ENCODE measurements around the gene SPACA1.

SPACA1 gene

GRCh38 chr6:88077305-88077704, 29.7 kb downstream of the SPACA1 start:
- no peaks in the 10 kb centered on the region for H3K27me3 ChIP-seq (ENCODE audit: control insufficient read depth, insufficient read depth, low read length)
- TF ChIP-seq CTCF (IDR thresholded peaks at IDR 0.05), result no peak
- H3K36me3 ChIP-seq (ENCODE audit: control insufficient read depth, insufficient read depth, low read length), result no peaks in the 10 kb centered on the region
- H3K4me2 ChIP-seq (ENCODE audit: low read length), result no peak overlapping the region
- H3K4me3 ChIP-seq (ENCODE audit: low read depth, low read length), result no peak overlapping the region
- no peaks in the 10 kb centered on the region for H3K79me2 ChIP-seq
- no peaks in the 10 kb centered on the region for H3K9me3 ChIP-seq (ENCODE audit: control insufficient read depth, low read length)
- H3K4me1 ChIP-seq, result no peaks in the 10 kb centered on the region
- no peak overlapping the region for H3K9ac ChIP-seq
- H2AFZ ChIP-seq, result no peak overlapping the region
- H3K27ac ChIP-seq, result no peak overlapping the region

- H3K4me2 ChIP-seq (ENCODE audit: low read length), result no peak overlapping the region
- H3K9ac ChIP-seq, result no peak overlapping the region
- H3K79me2 ChIP-seq, result no peaks in the 10 kb centered on the region
- H2AFZ ChIP-seq, result no peak overlapping the region
- H3K4me3 ChIP-seq (ENCODE audit: low read depth, low read length), result no peak overlapping the region
- no peaks in the 10 kb centered on the region for H3K36me3 ChIP-seq (ENCODE audit: control insufficient read depth, insufficient read depth, low read length)
- TF ChIP-seq CTCF (IDR thresholded peaks at IDR 0.05), result no peak
- no peaks in the 10 kb centered on the region for H3K4me1 ChIP-seq
- H3K27me3 ChIP-seq (ENCODE audit: control insufficient read depth, insufficient read depth, low read length), result no peaks in the 10 kb centered on the region
- H3K27ac ChIP-seq, result no peak overlapping the region
- peaks cover 5% of the 10 kb centered on the region for H3K9me3 ChIP-seq (ENCODE audit: control insufficient read depth, low read length)
These were observed 39.2 kb downstream of the SPACA1 start for GRCh38 chr6:88086792-88087191.

GRCh38 chr6:88089708-88090107, 42.1 kb downstream of the SPACA1 start:
- H3K36me3 ChIP-seq (ENCODE audit: control insufficient read depth, insufficient read depth, low read length), result no peaks in the 10 kb centered on the region
- no peaks in the 10 kb centered on the region for H3K9me3 ChIP-seq (ENCODE audit: control insufficient read depth, low read length)
- H2AFZ ChIP-seq, result no peak overlapping the region
- no peaks in the 10 kb centered on the region for H3K27me3 ChIP-seq (ENCODE audit: control insufficient read depth, insufficient read depth, low read length)
- no peak for TF ChIP-seq CTCF (IDR thresholded peaks at IDR 0.05)
- no peak overlapping the region for H3K4me3 ChIP-seq (ENCODE audit: low read depth, low read length)
- H3K4me2 ChIP-seq (ENCODE audit: low read length), result no peak overlapping the region
- no peaks in the 10 kb centered on the region for H3K79me2 ChIP-seq
- no peak overlapping the region for H3K9ac ChIP-seq
- no peak overlapping the region for H3K27ac ChIP-seq
- no peaks in the 10 kb centered on the region for H3K4me1 ChIP-seq

- H3K27me3 ChIP-seq (ENCODE audit: control insufficient read depth, insufficient read depth, low read length), result no peaks in the 10 kb centered on the region
- H3K4me2 ChIP-seq (ENCODE audit: low read length), result no peak overlapping the region
- no peak overlapping the region for H2AFZ ChIP-seq
- no peaks in the 10 kb centered on the region for H3K9me3 ChIP-seq (ENCODE audit: control insufficient read depth, low read length)
- no peak overlapping the region for H3K27ac ChIP-seq
- H3K4me1 ChIP-seq, result no peaks in the 10 kb centered on the region
- H3K79me2 ChIP-seq, result no peaks in the 10 kb centered on the region
- no peaks in the 10 kb centered on the region for H3K36me3 ChIP-seq (ENCODE audit: control insufficient read depth, insufficient read depth, low read length)
- no peak overlapping the region for H3K9ac ChIP-seq
- no peak overlapping the region for H3K4me3 ChIP-seq (ENCODE audit: low read depth, low read length)
- TF ChIP-seq CTCF (IDR thresholded peaks at IDR 0.05), result no peak
These were observed 58.2 kb downstream of the SPACA1 start for GRCh38 chr6:88105741-88106340.

- Histone ChIP-seq H2AFZ (no peak overlapping the region), H3K36me3 (ENCODE audit: control insufficient read depth, insufficient read depth, low read length) (no peaks in the 10 kb centered on the region), H3K4me2 (ENCODE audit: low read length) (no peak overlapping the region), H3K4me1 (no peaks in the 10 kb centered on the region), H3K4me3 (ENCODE audit: low read depth, low read length) (no peak overlapping the region), H3K9me3 (ENCODE audit: control insufficient read depth, low read length) (no peaks in the 10 kb centered on the region), H3K27ac (no peak overlapping the region), H3K27me3 (ENCODE audit: control insufficient read depth, insufficient read depth, low read length) (no peaks in the 10 kb centered on the region), H3K9ac (no peak overlapping the region), H3K79me2 (no peaks in the 10 kb centered on the region)
- TF ChIP-seq CTCF (IDR thresholded peaks at IDR 0.05), result no peak
These were observed 59.6 kb downstream of the SPACA1 start for GRCh38 chr6:88107241-88107640.
